Neural cell (in vitro differentiated cells): ENCODE data around the gene MAJIN.

Source experiments
- EP300 ChIP-seq: fragments of 450-650 bp; conservative IDR thresholded peaks from 2 replicates; pipeline ENCODE4 v1.6.1; 2014; ENCODE audit warnings: antibody characterized with exemption, mild to moderate bottlenecking, moderate library complexity; ENCODE audit not compliant: poor library complexity, severe bottlenecking
- EZH2 ChIP-seq: fragments of 200-600, 300-800 bp; shearing (Covaris generic), sonication (generic); IDR thresholded peaks from 2 replicates; pipeline ENCODE4 v1.6.1; 2014; ENCODE audit warnings: antibody characterized with exemption, low read length, borderline replicate concordance, mild to moderate bottlenecking; ENCODE audit not compliant: insufficient read depth, poor library complexity, severe bottlenecking
- MXI1 ChIP-seq: fragments of 450-650 bp; conservative IDR thresholded peaks from 2 replicates; pipeline ENCODE4 v1.6.1; 2014; ENCODE audit warnings: antibody characterized with exemption, mild to moderate bottlenecking; ENCODE audit not compliant: poor library complexity, severe bottlenecking
- POLR2AphosphoS5 ChIP-seq: IDR thresholded peaks from 2 replicates; pipeline ENCODE4 v1.6.1; 2012
- RAD21 ChIP-seq: fragments of 450-650 bp; conservative IDR thresholded peaks from 2 replicates; pipeline ENCODE4 v1.6.1; 2014; ENCODE audit warnings: antibody characterized with exemption, mild to moderate bottlenecking, moderate library complexity
- SMC3 ChIP-seq: fragments of 450-650 bp; conservative IDR thresholded peaks from 2 replicates; pipeline ENCODE4 v1.6.1; 2014; ENCODE audit warnings: antibody characterized with exemption, mild to moderate bottlenecking, moderate library complexity; ENCODE audit not compliant: poor library complexity
- TAF1 ChIP-seq: IDR thresholded peaks from 2 replicates; pipeline ENCODE4 v1.6.1; 2012; ENCODE audit warnings: low read depth
- TF ChIP-seq, protein P1 (sequence below): fragments of 450-650 bp; IDR thresholded peaks from 2 replicates; pipeline ENCODE4 v1.5.1; 2014; ENCODE audit warnings: antibody characterized with exemption, mild to moderate bottlenecking, moderate library complexity; ENCODE audit not compliant: poor library complexity, severe bottlenecking

DNA sequence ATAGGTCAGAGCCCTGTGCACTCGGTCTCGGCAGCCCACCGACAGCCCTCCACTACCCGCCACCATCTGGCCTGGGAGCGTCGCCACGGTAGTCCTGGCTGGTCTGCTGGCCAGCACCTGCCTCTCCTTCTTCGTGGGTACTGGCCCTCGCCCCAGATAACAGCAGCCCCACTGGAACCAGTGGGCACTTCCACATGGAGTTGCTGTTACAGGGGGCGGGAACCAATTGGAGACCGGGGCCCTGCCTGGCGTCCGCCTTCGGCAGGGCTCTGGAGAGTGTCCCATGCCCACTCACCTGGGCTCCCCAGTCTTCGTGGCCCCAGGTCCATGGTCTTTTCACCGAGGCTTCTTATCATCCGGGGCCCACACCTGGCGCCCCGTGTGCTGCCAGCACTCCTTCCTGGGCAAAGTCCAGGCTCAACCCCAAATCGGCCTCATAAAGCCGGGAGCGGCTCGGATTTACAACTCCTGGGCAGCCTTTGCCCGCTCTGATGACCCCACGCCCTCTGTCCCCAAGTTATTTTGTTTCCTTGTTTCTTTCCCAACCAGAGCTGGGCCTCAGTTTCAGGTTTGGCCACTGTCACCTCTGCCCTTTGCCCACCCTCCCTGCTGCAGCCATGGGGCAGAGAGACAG, 80.6 kb downstream of the MAJIN start:
- TF ChIP-seq, protein P1, sequence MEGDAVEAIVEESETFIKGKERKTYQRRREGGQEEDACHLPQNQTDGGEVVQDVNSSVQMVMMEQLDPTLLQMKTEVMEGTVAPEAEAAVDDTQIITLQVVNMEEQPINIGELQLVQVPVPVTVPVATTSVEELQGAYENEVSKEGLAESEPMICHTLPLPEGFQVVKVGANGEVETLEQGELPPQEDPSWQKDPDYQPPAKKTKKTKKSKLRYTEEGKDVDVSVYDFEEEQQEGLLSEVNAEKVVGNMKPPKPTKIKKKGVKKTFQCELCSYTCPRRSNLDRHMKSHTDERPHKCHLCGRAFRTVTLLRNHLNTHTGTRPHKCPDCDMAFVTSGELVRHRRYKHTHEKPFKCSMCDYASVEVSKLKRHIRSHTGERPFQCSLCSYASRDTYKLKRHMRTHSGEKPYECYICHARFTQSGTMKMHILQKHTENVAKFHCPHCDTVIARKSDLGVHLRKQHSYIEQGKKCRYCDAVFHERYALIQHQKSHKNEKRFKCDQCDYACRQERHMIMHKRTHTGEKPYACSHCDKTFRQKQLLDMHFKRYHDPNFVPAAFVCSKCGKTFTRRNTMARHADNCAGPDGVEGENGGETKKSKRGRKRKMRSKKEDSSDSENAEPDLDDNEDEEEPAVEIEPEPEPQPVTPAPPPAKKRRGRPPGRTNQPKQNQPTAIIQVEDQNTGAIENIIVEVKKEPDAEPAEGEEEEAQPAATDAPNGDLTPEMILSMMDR, result no peak
- TF ChIP-seq MXI1, result no peak
- TF ChIP-seq EP300, result no peak
- no peak for TF ChIP-seq EZH2
- no peak for TF ChIP-seq SMC3
- no peak for TF ChIP-seq POLR2AphosphoS5
- no peak for TF ChIP-seq TAF1
- TF ChIP-seq RAD21, result no peak
